Loucy (cell line): ENCODE data around the gene LRRC72.

Source experiments
- H2AFZ ChIP-seq: fragments of 200-600 bp; sonication (generic); 2 replicates; pipeline ENCODE4 v1.6.0; 2016; ENCODE audit warnings: antibody characterized with exemption, mild to moderate bottlenecking, low read length, moderate library complexity
- H3F3A ChIP-seq: fragments of 200-600 bp; 2 replicates; pipeline ENCODE4 v1.6.0; 2016; ENCODE audit warnings: antibody characterized with exemption, low read depth, mild to moderate bottlenecking
- H3K27me3 ChIP-seq: fragments of 200-600 bp; sonication (generic); 2 replicates; pipeline ENCODE4 v1.6.1; 2014; ENCODE audit warnings: low read length, mild to moderate bottlenecking; ENCODE audit not compliant: insufficient read depth, poor library complexity, severe bottlenecking
- H3K36me3 ChIP-seq: fragments of 200-600 bp; sonication (generic); 2 replicates; pipeline ENCODE4 v1.6.1; 2016; ENCODE audit warnings: low read length; ENCODE audit not compliant: insufficient read depth
- H3K4me1 ChIP-seq: fragments of 200-600 bp; sonication (generic); 2 replicates; pipeline ENCODE4 v1.5.1; 2014; ENCODE audit warnings: low read length, mild to moderate bottlenecking; ENCODE audit not compliant: insufficient read depth, poor library complexity, severe bottlenecking
- H3K4me2 ChIP-seq: fragments of 200-600 bp; sonication (generic); 2 replicates; pipeline ENCODE4 v1.6.0; 2014; ENCODE audit warnings: antibody characterized with exemption, low read length, low read depth, mild to moderate bottlenecking; ENCODE audit not compliant: poor library complexity, severe bottlenecking
- H3K4me3 ChIP-seq: fragments of 200-600 bp; sonication (generic); 2 replicates; pipeline ENCODE4 v1.5.1; 2014; ENCODE audit warnings: low read length, mild to moderate bottlenecking, mixed read lengths; ENCODE audit not compliant: poor library complexity, severe bottlenecking
- H3K79me2 ChIP-seq: fragments of 200-600 bp; sonication (generic); 2 replicates; pipeline ENCODE4 v1.6.1; 2014; ENCODE audit warnings: low read length; ENCODE audit not compliant: insufficient read depth
- H3K9ac ChIP-seq: fragments of 200-600 bp; sonication (generic); 2 replicates; pipeline ENCODE4 v1.6.0; 2014; ENCODE audit warnings: mild to moderate bottlenecking, low read depth, low read length, moderate library complexity; ENCODE audit not compliant: poor library complexity, severe bottlenecking
- H3K9me2 ChIP-seq: fragments of 200-600 bp; sonication (generic); replicated peaks from 2 replicates; pipeline ENCODE4 v1.6.1; 2016; ENCODE audit warnings: low read depth, low read length, mixed read lengths
- H3K9me3 ChIP-seq: fragments of 200-600 bp; sonication (generic); 2 replicates; pipeline ENCODE4 v1.6.1; 2014; ENCODE audit warnings: mild to moderate bottlenecking, antibody characterized with exemption, low read length, low read depth; ENCODE audit not compliant: insufficient read depth
- H4K20me1 ChIP-seq: fragments of 200-600 bp; sonication (generic); 2 replicates; pipeline ENCODE4 v1.6.0; 2014; ENCODE audit warnings: antibody characterized with exemption, low read length, mild to moderate bottlenecking; ENCODE audit not compliant: insufficient read depth, poor library complexity, severe bottlenecking
- EZH2phosphoT487 ChIP-seq: fragments of 200-600 bp; IDR thresholded peaks from 2 replicates; pipeline ENCODE4 v1.6.1; 2018; ENCODE audit warnings: antibody characterized with exemption, mild to moderate bottlenecking, moderate library complexity, borderline replicate concordance
- TF ChIP-seq, protein P1 (sequence below): fragments of 200-600 bp; sonication (generic); conservative IDR thresholded peaks from 2 replicates; pipeline ENCODE4 v1.5.1; 2014; ENCODE audit warnings: mild to moderate bottlenecking, antibody characterized with exemption, low read length

The LRRC72 gene

DNA sequence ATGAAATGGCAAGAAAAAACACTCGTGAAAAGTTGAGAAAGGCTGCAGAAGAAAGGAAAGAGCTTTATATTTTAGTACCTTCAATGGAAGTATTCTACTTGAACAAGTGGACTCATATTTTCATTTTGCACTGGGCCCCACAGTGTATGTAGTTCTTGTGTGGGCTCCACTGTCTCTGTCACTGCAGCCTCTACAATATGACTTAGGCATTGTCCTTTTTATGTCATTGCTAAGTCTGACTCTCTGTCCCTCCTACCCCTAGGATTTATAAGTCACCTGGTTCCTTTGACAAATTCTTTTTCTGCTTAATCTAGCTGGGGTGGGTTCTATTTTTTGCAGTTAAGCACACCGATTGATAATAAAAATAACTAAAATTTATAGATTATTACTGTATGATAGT is 33.4 kb upstream of the LRRC72 start:
- Histone ChIP-seq H3K9me3 (no peaks in the 10 kb centered on the region), H2AFZ (no peak overlapping the region), H3K4me3 (no peak overlapping the region), H3K36me3 (no peaks in the 10 kb centered on the region), H3K4me2 (no peak overlapping the region), H3F3A (no peaks in the 10 kb centered on the region), H3K4me1 (no peaks in the 10 kb centered on the region), H3K79me2 (no peaks in the 10 kb centered on the region), H4K20me1 (no peaks in the 10 kb centered on the region), H3K9me2 (no peaks in the 10 kb centered on the region), H3K27me3 (no peaks in the 10 kb centered on the region), H3K9ac (no peak overlapping the region)
- TF ChIP-seq EZH2phosphoT487: no peak
- TF ChIP-seq, protein P1, sequence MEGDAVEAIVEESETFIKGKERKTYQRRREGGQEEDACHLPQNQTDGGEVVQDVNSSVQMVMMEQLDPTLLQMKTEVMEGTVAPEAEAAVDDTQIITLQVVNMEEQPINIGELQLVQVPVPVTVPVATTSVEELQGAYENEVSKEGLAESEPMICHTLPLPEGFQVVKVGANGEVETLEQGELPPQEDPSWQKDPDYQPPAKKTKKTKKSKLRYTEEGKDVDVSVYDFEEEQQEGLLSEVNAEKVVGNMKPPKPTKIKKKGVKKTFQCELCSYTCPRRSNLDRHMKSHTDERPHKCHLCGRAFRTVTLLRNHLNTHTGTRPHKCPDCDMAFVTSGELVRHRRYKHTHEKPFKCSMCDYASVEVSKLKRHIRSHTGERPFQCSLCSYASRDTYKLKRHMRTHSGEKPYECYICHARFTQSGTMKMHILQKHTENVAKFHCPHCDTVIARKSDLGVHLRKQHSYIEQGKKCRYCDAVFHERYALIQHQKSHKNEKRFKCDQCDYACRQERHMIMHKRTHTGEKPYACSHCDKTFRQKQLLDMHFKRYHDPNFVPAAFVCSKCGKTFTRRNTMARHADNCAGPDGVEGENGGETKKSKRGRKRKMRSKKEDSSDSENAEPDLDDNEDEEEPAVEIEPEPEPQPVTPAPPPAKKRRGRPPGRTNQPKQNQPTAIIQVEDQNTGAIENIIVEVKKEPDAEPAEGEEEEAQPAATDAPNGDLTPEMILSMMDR: no peak

DNA sequence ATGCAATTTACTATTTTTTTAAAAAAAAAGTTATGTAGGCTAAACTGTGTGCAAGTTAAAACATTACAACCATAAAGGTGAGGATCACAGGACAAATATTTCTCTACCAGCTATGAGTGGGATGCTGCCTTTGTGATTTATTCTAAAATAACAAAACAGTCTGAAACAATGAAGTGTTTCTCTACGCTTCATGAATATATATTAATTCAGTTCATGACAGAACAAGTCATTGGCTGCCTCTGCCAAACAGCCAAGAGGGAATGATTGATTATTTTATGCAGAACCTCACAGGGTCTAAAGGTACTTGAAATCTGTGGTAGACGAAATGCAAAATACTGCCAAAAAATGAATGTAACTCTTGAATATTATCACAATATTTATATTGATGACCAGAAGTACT is 32.1 kb upstream of the LRRC72 start:
- H3K9ac ChIP-seq: no peak overlapping the region
- no peaks in the 10 kb centered on the region for H3K79me2 ChIP-seq
- H3K9me2 ChIP-seq: no peaks in the 10 kb centered on the region
- H3K4me2 ChIP-seq: no peak overlapping the region
- no peaks in the 10 kb centered on the region for H3K27me3 ChIP-seq
- no peaks in the 10 kb centered on the region for H3K36me3 ChIP-seq
- H3F3A ChIP-seq: no peaks in the 10 kb centered on the region
- H3K9me3 ChIP-seq: no peaks in the 10 kb centered on the region
- H4K20me1 ChIP-seq: no peaks in the 10 kb centered on the region
- H2AFZ ChIP-seq: no peak overlapping the region
- no peaks in the 10 kb centered on the region for H3K4me1 ChIP-seq
- H3K4me3 ChIP-seq: no peak overlapping the region
- TF ChIP-seq, protein P1: no peak
- no peak for TF ChIP-seq EZH2phosphoT487

DNA sequence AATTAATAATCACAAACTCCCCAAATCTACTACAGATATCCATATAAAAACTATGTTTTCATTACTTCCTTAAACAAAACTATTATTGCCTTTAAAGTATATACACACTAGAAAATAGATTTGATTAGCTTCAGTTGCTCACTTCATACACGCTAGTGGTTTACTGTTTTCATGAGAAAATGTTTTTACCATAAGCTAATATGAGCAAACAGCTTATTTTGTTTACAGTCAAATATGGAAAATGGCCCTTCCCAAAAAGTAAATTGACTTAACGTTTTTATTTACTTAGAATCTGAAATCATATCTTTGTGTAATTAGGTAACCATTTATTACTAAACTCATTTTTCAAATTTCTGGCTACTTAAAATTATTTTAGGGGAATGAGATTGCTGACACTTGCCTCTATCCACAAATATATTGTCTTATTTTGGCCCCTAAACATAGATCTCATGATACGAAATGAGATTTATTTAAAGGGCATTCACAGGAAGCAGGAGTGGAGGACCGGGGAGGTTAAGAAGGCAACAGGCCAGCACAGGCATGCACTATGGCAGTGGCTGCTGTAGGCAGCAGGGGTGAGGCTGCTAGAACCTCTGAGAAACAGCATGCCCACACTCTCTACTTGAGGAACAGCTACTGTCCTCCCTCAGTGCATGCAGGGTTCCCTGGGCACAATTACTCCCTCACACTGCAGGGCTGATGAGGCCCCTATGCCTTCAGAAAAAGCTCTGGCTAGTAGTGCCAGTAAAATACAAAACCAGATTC is 31.5 kb upstream of the LRRC72 start:
- no peak overlapping the region for H3K4me2 ChIP-seq
- H3K79me2 ChIP-seq: no peaks in the 10 kb centered on the region
- H3K4me1 ChIP-seq: no peaks in the 10 kb centered on the region
- H3K4me3 ChIP-seq: no peak overlapping the region
- TF ChIP-seq EZH2phosphoT487: no peak
- TF ChIP-seq, protein P1: no peak
- no peaks in the 10 kb centered on the region for H3F3A ChIP-seq
- no peaks in the 10 kb centered on the region for H3K9me3 ChIP-seq
- no peaks in the 10 kb centered on the region for H3K27me3 ChIP-seq
- no peak overlapping the region for H2AFZ ChIP-seq
- no peak overlapping the region for H3K9ac ChIP-seq
- H3K9me2 ChIP-seq: no peaks in the 10 kb centered on the region
- H3K36me3 ChIP-seq: no peaks in the 10 kb centered on the region
- H4K20me1 ChIP-seq: no peaks in the 10 kb centered on the region
